GM18517 (cell line): ENCODE data around the gene SPANXB1.
"Not testable (repeated sequence)": the region's sequence is repeated elsewhere in the genome, so short reads cannot be mapped to it uniquely, and the experiment has no call there.

Experiments used
- ATAC-seq: cut with Tn5 transposase; IDR thresholded peaks from one replicate; pipeline ENCODE4 v1.9.1; 2021; ENCODE audit warnings: mild to moderate bottlenecking, moderate library complexity; ENCODE audit not compliant: unreplicated experiment

SPANXB1 gene

GRCh38 chrX:141002568-141002967 lies at the start of gene SPANXB1:
Gene SPANXB1, plus strand, starts transcription at chrX:141002594. Its CDS starts 100 bp downstream, at chrX:141002694.
- ATAC-seq = not testable (repeated sequence)

- ATAC-seq = no peak
Observed at GRCh38 chrX:140967036-140967435, 35.4 kb upstream of the SPANXB1 start.

- ATAC-seq = no peak
Observed at GRCh38 chrX:140971099-140971795, 31.1 kb upstream of the SPANXB1 start.

GRCh38 chrX:140975472-140975871 lies 26.9 kb upstream of the SPANXB1 start:
- ATAC-seq = no peak

GRCh38 chrX:140980271-140980670 lies 22.1 kb upstream of the SPANXB1 start:
- ATAC-seq = no peak

- ATAC-seq = no peak
Observed at GRCh38 chrX:140983730-140984129, 18.7 kb upstream of the SPANXB1 start.

- ATAC-seq = not testable (repeated sequence)
Observed at GRCh38 chrX:141005243-141005642, 2.8 kb downstream of the SPANXB1 start.

- ATAC-seq = not testable (repeated sequence)
Observed at GRCh38 chrX:141044246-141044645, 41.9 kb downstream of the SPANXB1 start.

GRCh38 chrX:141049878-141050277 lies 47.5 kb downstream of the SPANXB1 start:
- ATAC-seq = not testable (repeated sequence)

- ATAC-seq = not testable (repeated sequence)
Observed at GRCh38 chrX:141052098-141052497, 49.7 kb downstream of the SPANXB1 start.
